Hepatocyte (in vitro differentiated cells): ENCODE data around the gene HTR4.

Experiments
- EZH2phosphoT487 ChIP-seq: fragments of 200-600 bp; sonication (generic); IDR thresholded peaks from one replicate; pipeline ENCODE4 v1.6.1; 2018; ENCODE audit warnings: antibody characterized with exemption, mild to moderate bottlenecking, low read depth, moderate library complexity; ENCODE audit not compliant: unreplicated experiment, severe bottlenecking
- TF ChIP-seq, protein P1 (sequence below): fragments of 200-600 bp; sonication (generic); IDR thresholded peaks from 2 replicates; pipeline ENCODE4 v1.5.1; 2016; ENCODE audit warnings: antibody characterized with exemption, mild to moderate bottlenecking; ENCODE audit not compliant: poor library complexity

- TF ChIP-seq, protein P1, sequence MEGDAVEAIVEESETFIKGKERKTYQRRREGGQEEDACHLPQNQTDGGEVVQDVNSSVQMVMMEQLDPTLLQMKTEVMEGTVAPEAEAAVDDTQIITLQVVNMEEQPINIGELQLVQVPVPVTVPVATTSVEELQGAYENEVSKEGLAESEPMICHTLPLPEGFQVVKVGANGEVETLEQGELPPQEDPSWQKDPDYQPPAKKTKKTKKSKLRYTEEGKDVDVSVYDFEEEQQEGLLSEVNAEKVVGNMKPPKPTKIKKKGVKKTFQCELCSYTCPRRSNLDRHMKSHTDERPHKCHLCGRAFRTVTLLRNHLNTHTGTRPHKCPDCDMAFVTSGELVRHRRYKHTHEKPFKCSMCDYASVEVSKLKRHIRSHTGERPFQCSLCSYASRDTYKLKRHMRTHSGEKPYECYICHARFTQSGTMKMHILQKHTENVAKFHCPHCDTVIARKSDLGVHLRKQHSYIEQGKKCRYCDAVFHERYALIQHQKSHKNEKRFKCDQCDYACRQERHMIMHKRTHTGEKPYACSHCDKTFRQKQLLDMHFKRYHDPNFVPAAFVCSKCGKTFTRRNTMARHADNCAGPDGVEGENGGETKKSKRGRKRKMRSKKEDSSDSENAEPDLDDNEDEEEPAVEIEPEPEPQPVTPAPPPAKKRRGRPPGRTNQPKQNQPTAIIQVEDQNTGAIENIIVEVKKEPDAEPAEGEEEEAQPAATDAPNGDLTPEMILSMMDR, result no peak
- TF ChIP-seq EZH2phosphoT487, result no peak
These were observed 81.0 kb downstream of the HTR4 start for GRCh38 chr5:148573374-148573773.
